Activated CD4-positive, alpha-beta memory T cell treated with anti-CD3 and anti-CD28 coated beads for 36 hours (primary cell): ENCODE data around the gene VGLL4. TPM values are rescaled to one million over a fixed set of nuclear protein-coding genes. Genes with fewer than 3 reads are reported as not detected.

Experiments
- CTCF ChIA-PET: fragments of 350-600 bp; sonication (Branson Sonifier 250); formaldehyde crosslinking; loops from one replicate; lab custom pipeline; 2021; ENCODE audit warnings: antibody characterized with exemption, inconsistent platforms; lab: Charles Lee
- POLR2A ChIA-PET: fragments of 350-600 bp; sonication (Branson Sonifier 250); formaldehyde crosslinking; loops from one replicate; lab custom pipeline; 2021; ENCODE audit warnings: antibody characterized with exemption; lab: Charles Lee
- DNase-seq: peaks from one replicate; pipeline ENCODE4 v3.0.0-alpha.2; 2020
- H3K27ac Mint-ChIP-seq: one replicate; pipeline ENCODE4 v1.8.0; 2021; ENCODE audit warnings: mixed read lengths
- H3K27me3 Mint-ChIP-seq: one replicate; pipeline ENCODE4 v1.8.0; 2021; ENCODE audit warnings: mixed read lengths
- H3K36me3 Mint-ChIP-seq: one replicate; pipeline ENCODE4 v1.8.0; 2021; ENCODE audit warnings: mixed read lengths
- H3K4me1 Mint-ChIP-seq: one replicate; pipeline ENCODE4 v1.8.0; 2021; ENCODE audit warnings: low read depth, mixed read lengths
- H3K4me3 Mint-ChIP-seq: one replicate; pipeline ENCODE4 v1.8.0; 2021; ENCODE audit warnings: mild to moderate bottlenecking, mixed read lengths
- H3K9me3 Mint-ChIP-seq: one replicate; pipeline ENCODE4 v1.8.0; 2021; ENCODE audit warnings: mixed read lengths
- intact Hi-C: fragments of 100-400 bp; cut with micrococcal nuclease; formaldehyde crosslinking; loops from one replicate; pipeline ENCODE4 v1.15.1; 2023
- total RNA-seq, 2 experiments: library from RNA; stranded (reverse); gene quantifications; one replicate each; pipeline ENCODE4 v1.2.3, GENCODE V29; 2021

VGLL4 gene
- total RNA-seq, 2 experiments from 2014 or later, result 18.2 to 18.7 TPM

DNA sequence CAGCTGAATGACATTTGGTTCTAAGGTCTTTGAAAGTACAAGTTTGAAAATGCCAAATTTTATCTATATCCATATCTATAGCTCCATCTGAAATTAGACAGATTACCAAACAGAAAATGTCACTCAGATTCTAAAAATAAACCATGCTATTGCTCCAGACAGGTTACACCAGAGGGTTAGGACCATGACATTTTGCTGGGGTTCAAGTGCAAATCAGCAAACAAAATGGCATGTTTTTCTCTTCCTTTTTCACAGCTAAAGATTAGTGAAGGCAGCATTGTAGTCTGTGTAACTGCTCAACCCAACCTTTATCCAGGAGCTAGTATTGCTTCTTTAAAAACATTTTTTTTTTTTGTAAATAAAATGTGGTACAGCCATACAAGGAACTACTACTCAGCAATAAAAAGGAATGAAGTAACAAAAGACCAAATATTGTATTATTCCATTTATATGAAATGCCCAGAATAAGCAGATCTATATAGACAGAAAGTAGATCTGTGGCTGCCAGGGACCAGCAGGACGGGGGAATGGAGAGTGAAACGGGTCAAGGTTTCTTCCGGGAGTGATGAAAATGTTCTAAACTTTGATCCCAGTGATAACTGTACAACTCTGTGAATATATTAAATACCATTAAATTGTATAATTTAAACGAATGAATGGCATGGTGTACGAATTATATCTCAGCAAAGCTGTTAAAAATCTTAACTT is 18.2 kb downstream of the VGLL4 start:
- ChIA-PET POLR2A (interaction anchor here (1.3 to 3.4 kb wide), 3 partner anchors 16 to 25 kb away, joined by 4 to 15 read pairs (median 6); partner anchors contain the start of gene VGLL4), CTCF (interaction anchor here (0.7 to 1.9 kb wide), 7 partner anchors 10 to 389 kb away, joined by 3 to 7 read pairs (median 5); partner anchors contain the start of gene VGLL4)
- Mint-ChIP-seq H3K4me1 (peaks cover 59% of the 10 kb centered on the region), H3K4me3 (no peak overlapping the region), H3K36me3 (peaks cover 3% of the 10 kb centered on the region), H3K27ac (peak overlapping the region; percentile 46), H3K27me3 (peaks cover 1% of the 10 kb centered on the region), H3K9me3 (no peaks in the 10 kb centered on the region)
- no peak for DNase-seq
- intact Hi-C loops, result loop anchor here (1.0 to 10.0 kb wide), 5 partner anchors 10 to 1261 kb away; no protein-coding TSS in a partner anchor

DNA sequence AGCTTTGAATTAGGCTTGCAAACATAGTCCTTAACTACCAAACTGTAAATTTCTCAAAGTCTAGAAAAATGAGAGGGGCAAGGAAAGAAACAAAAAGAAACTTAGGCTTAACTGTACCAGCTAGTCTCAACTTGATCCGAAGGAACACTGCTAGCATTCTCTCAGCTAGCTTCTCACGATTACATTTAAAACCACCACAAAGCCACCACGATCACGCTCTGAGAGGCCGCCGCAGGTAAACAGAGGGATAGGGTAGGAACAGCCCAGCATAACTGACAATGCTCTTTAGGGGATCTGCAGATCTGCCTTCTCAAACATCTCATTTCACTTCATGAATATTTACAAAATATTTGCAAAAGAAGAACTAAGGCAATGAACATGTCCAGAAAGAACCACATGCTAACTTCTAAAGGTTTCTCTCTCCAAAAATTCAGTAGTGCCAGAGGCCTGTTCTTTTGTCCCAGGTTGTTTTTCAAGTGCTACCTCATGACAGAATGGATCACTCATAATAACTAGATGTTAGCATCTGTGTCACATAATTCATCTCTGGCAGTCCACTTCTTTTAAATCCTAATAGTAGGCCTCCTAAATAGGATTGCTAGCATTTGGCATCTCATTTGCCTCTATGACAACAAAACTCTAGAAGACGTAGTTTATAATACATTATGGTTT is 18.9 kb downstream of the VGLL4 start:
- peak; percentile 40 for DNase-seq
- Mint-ChIP-seq H3K4me3 (peak overlapping the region; percentile 35), H3K27me3 (peaks cover 1% of the 10 kb centered on the region), H3K27ac (peak overlapping the region; percentile 46), H3K9me3 (no peaks in the 10 kb centered on the region), H3K4me1 (peaks cover 62% of the 10 kb centered on the region), H3K36me3 (peaks cover 3% of the 10 kb centered on the region)
- POLR2A ChIA-PET, result interaction anchor here (3.4 kb wide), 1 partner anchor 18 kb away, joined by 15 read pairs; the partner anchor contains the start of gene VGLL4
- CTCF ChIA-PET, result interaction anchor here (0.7 to 1.9 kb wide), 8 partner anchors 10 to 386 kb away, joined by 3 to 9 read pairs (median 6); partner anchors contain the start of gene VGLL4
- intact Hi-C loops, result loop anchor here (1.0 to 10.0 kb wide), 4 partner anchors 97 to 1260 kb away; no protein-coding TSS in a partner anchor

DNA sequence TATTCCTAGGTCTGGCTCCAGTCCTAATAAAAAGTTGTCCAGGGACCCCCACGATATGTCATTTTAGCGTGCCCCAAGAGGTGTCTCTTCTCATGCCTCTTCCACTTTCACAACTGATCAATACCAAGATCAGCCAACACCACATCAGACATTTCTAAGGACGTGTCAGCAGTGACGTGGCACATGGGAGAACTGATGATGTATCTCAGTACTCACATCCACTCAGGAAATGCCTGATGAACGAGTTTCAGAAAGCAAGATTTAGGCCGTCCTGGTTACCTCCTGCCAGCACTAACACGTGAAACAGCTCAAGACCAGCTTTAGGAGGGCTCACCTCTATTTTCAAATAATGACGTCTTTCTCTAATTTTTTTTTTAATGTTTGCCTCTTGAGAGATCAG is 19.6 kb downstream of the VGLL4 start:
- ChIA-PET POLR2A (interaction anchor here (3.4 kb wide), 1 partner anchor 19 kb away, joined by 15 read pairs; the partner anchor contains the start of gene VGLL4), CTCF (interaction anchor here (0.6 to 1.7 kb wide), 5 partner anchors 20 to 388 kb away, joined by 3 to 9 read pairs (median 3); no protein-coding TSS in a partner anchor)
- no peaks in the 10 kb centered on the region for H3K9me3 Mint-ChIP-seq
- peak overlapping the region; percentile 35 for H3K4me3 Mint-ChIP-seq
- peaks cover 3% of the 10 kb centered on the region for H3K36me3 Mint-ChIP-seq
- peak; percentile 89 for DNase-seq
- intact Hi-C loops, result loop anchor here (1.0 to 10.0 kb wide), 3 partner anchors 98 to 1259 kb away; no protein-coding TSS in a partner anchor
- peak overlapping the region; percentile 46 for H3K27ac Mint-ChIP-seq
- peaks cover 1% of the 10 kb centered on the region for H3K27me3 Mint-ChIP-seq
- peaks cover 68% of the 10 kb centered on the region for H3K4me1 Mint-ChIP-seq

DNA sequence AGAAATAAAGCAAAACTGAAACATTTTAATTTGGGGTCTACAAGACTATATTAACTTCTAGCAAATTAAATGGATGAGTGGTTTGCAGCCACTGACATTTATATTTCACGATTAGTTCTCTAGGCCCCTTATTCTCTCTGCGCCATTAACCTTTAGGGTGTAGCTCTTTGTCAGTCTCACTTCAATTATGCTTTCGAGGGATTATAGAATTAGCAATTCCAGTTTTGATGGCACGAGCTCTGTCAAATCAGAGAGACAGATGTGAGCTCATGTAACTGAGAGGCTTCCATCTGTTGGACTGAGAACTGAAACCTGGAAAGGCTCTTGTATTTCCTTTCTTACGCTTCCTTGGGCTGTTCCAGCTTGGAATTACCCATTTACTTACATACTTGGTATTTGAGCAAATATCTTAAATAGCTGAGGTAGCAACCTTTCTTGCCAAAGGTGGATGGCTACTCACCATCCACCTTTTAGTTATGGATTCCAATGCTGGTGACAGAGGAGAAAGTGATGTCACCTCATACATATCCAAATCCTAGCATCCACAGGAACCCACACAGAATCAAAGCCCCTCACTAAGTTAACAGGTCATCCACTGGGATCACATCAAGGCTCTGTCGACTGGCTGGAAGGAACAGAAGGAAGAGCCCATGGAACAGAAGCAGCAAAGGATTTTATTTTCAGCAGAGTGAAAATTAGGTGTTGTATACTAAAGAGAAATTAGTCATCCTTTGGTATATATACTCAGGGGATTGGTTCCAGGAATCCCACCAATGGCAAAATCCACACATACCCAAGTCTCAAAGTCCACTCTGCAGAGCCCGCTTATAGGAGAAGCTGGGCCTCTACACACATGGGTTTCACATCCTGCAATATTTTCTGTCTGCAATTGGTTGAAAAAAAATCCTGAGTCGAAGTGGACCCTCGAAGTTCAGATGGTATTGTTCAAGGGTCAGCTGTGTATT is 20.8 kb downstream of the VGLL4 start:
- H3K27me3 Mint-ChIP-seq, result peaks cover 1% of the 10 kb centered on the region
- ChIA-PET CTCF (interaction anchor here (1.7 kb wide), 1 partner anchor 27 kb away, joined by 9 read pairs; no protein-coding TSS in a partner anchor), POLR2A (interaction anchor here (3.4 kb wide), 1 partner anchor 20 kb away, joined by 15 read pairs; the partner anchor contains the start of gene VGLL4)
- intact Hi-C loops, result loop anchor here (5.0 to 10.0 kb wide), 2 partner anchors 99 to 1258 kb away; no protein-coding TSS in a partner anchor
- peaks cover 73% of the 10 kb centered on the region for H3K4me1 Mint-ChIP-seq
- no peak overlapping the region for H3K27ac Mint-ChIP-seq
- peaks cover 3% of the 10 kb centered on the region for H3K36me3 Mint-ChIP-seq
- H3K9me3 Mint-ChIP-seq, result no peaks in the 10 kb centered on the region
- no peak for DNase-seq
- H3K4me3 Mint-ChIP-seq, result no peak overlapping the region

DNA sequence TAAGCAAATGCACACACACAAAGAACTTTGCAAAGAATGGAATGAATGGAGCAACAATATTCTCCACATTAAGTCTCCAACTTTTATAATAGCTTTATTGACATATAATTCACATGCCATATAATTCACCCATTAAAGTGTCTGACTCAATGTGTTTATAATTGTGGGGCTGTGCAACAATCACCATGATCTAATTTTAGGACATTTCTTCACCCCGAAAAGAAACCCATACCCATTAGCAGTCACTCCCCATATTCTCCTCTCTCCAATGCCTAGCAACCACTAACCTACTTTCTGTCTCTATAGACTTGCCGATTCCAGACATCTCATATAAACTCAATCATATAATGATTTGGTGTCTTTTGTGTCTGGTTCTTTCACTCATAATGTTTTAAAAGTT is 22.6 kb downstream of the VGLL4 start:
- Mint-ChIP-seq H3K9me3 (no peaks in the 10 kb centered on the region), H3K4me3 (no peak overlapping the region), H3K4me1 (peaks cover 57% of the 10 kb centered on the region), H3K27me3 (peaks cover 1% of the 10 kb centered on the region), H3K27ac (no peak overlapping the region), H3K36me3 (peaks cover 3% of the 10 kb centered on the region)
- ChIA-PET POLR2A (no interaction called here), CTCF (no interaction called here)
- intact Hi-C loops, result loop anchor here (5.0 to 10.0 kb wide), 2 partner anchors 101 to 1256 kb away; no protein-coding TSS in a partner anchor
- DNase-seq, result no peak

DNA sequence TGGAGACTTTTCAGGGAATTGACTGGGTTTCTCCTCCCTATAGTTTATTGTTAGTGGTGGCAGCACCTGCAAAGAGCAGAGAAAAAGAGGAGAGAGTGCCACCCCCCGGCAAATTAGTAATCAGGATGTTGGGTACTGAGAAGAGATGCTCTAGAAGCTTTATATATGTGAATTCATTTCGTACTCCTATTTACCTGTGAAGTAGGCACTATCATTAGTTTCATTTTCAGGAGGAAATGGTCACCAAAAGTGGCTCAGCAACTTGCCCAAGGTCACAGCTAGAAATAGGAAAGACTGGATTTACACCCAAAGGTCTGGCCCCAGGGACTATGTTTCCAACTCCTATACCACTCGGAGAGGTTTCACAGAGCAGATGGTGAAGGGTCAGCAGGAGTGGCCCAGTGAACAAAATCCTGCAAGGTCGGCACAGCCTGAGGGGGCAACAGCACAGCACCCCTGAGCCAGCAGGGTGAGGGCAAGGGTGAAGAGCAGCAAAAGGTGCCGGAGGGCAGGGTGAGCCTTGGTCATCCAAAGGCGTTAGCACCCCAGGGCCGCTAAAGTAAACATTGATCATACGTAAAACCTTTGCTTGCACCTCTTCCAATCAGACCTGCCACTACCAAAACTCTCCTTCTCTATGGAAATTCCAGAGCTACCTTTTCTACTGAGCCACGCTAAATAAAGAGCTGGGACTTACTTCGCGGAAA is 23.6 kb downstream of the VGLL4 start:
- no peak for DNase-seq
- peaks cover 48% of the 10 kb centered on the region for H3K4me1 Mint-ChIP-seq
- peaks cover 3% of the 10 kb centered on the region for H3K36me3 Mint-ChIP-seq
- H3K27ac Mint-ChIP-seq, result no peak overlapping the region
- CTCF ChIA-PET, result no interaction called here
- no peaks in the 10 kb centered on the region for H3K9me3 Mint-ChIP-seq
- intact Hi-C loops, result loop anchor here (5.0 to 10.0 kb wide), 2 partner anchors 102 to 1255 kb away; no protein-coding TSS in a partner anchor
- POLR2A ChIA-PET, result no interaction called here
- peaks cover 1% of the 10 kb centered on the region for H3K27me3 Mint-ChIP-seq
- H3K4me3 Mint-ChIP-seq, result no peak overlapping the region

DNA sequence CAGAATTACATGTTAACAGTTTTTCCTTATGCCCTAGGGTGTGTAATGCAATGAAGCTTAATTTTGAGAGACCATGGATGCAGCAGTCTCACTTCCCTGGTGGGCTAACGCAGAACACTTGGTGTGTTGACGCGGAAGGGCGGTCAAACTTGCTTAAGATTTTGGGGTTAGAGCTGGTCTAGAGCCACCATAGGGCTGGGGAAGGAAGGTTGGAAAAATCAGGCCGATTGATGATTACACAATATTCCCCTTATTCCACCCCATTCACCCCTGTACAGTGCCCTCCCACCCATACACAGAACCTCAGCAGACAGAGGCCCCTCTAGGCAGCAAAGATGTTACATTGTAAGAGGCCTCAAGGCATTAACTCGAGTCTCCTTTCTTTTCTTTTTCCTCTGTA is 24.3 kb downstream of the VGLL4 start:
- Mint-ChIP-seq H3K9me3 (no peaks in the 10 kb centered on the region), H3K4me3 (no peak overlapping the region), H3K27ac (no peak overlapping the region), H3K36me3 (peaks cover 3% of the 10 kb centered on the region), H3K4me1 (peaks cover 41% of the 10 kb centered on the region), H3K27me3 (peaks cover 1% of the 10 kb centered on the region)
- POLR2A ChIA-PET, result no interaction called here
- CTCF ChIA-PET, result no interaction called here
- no peak for DNase-seq
- intact Hi-C loops, result no loop called here

DNA sequence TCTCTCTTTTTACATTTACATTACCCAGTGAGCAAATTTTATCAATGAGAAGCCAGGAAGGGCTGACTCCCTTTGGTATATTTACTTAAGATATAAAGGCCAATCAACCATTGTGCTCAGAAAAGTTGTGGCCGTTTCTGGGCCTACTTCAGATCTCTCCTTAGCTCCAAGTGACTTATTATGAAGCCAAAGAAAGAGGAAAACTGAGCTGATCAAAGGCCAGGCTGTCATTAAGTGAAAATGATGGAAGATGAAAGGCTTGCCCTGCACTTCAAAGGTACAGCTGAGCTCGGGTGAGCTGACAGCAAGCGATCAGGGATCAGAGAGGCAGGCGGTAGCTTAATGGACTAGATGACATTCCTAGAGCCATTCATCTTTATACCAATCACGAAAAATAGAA is 24.8 kb downstream of the VGLL4 start:
- Mint-ChIP-seq H3K4me1 (peaks cover 39% of the 10 kb centered on the region), H3K36me3 (peaks cover 3% of the 10 kb centered on the region), H3K27ac (no peak overlapping the region), H3K4me3 (no peak overlapping the region), H3K27me3 (peaks cover 1% of the 10 kb centered on the region), H3K9me3 (no peaks in the 10 kb centered on the region)
- no peak for DNase-seq
- ChIA-PET POLR2A (no interaction called here), CTCF (no interaction called here)
- intact Hi-C loops, result no loop called here

DNA sequence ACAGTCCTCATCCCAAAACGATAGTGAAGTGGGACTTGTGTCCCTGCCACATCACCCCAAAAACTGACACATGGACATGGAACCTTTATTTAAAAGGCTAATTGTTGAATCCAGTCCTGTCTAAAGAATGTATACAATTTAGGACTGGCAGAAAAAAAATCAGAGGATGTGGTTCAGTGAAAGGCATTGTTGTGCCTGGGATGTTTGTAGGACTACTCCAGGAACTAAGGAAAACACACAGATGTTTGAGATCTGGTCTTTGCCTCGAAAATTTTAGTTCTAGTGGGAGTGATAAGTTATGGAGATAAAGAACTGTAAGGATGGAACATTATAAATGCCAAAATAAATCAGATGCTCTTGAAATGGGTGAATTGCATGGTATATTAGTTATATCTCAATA is 27.2 kb downstream of the VGLL4 start:
- intact Hi-C loops, result no loop called here
- Mint-ChIP-seq H3K4me3 (no peak overlapping the region), H3K4me1 (peaks cover 24% of the 10 kb centered on the region), H3K36me3 (no peaks in the 10 kb centered on the region), H3K27ac (no peak overlapping the region), H3K9me3 (no peaks in the 10 kb centered on the region), H3K27me3 (no peaks in the 10 kb centered on the region)
- no peak for DNase-seq
- ChIA-PET CTCF (no interaction called here), POLR2A (no interaction called here)

DNA sequence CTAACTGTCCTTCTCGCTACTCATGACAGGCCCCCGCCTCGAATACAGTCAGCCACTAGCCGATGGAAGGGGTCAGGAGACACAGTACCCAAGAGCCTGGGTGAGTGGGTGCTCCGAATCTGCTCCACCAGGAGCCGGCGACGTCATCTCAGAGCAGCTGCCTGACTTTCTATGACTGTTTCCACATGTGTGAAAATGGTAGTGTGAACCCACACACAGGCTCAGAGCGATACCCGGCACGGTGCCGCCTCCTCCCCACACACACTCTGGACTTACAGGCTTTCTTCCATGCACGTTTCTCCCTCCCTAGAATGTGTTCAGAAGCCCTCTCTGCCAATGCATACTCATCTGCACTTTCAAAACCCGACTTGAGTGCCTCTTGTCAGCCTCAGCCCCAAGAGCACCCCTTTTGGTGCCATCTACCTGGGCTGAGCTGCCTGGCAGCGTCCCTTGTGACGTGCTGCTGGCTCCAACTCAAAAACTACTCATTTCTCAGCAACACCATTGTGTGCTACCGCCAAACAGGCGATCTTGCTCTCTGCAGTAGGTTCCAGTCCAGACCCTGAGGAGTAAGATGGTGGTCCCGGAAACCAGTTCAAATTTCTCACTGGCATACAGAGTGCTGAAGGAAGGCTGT is 29.7 kb downstream of the VGLL4 start:
- Mint-ChIP-seq H3K4me1 (peaks cover 10% of the 10 kb centered on the region), H3K36me3 (no peaks in the 10 kb centered on the region), H3K9me3 (no peaks in the 10 kb centered on the region), H3K4me3 (no peak overlapping the region), H3K27me3 (no peaks in the 10 kb centered on the region), H3K27ac (no peak overlapping the region)
- intact Hi-C loops, result no loop called here
- DNase-seq, result no peak
- ChIA-PET CTCF (interaction anchor here (1.7 kb wide), 1 partner anchor 11 kb away, joined by 4 read pairs; no protein-coding TSS in a partner anchor), POLR2A (no interaction called here)
